Measurements from ENCODE around the gene PROM1. TPM values are rescaled to one million over a fixed set of nuclear protein-coding genes. Genes with fewer than 3 reads are reported as not detected.

Gene PROM1
- total and polyA plus RNA-seq, 2 experiments from 2014 or later: 36.6 to 66.6 TPM

- Mint-ChIP-seq H3K9me3 (no peaks in the 10 kb centered on the region; the same call in 2 of the 3 replicates), H3K4me3 (no peak overlapping the region)
Observed at GRCh38 chr4:16065066-16065465, 18.8 kb downstream of the PROM1 start.

More at GRCh38 chr4:16065066-16065465, 18.8 kb downstream of the PROM1 start:
- Histone ChIP-seq H3K36me3 (ENCODE audit: insufficient read depth) (no peaks in the 10 kb centered on the region), H2AFZ (no peak overlapping the region), H4K20me1 (replicated peaks; ENCODE audit: insufficient read depth) (peaks cover 8% of the 10 kb centered on the region), H3F3A (replicated peaks; ENCODE audit: low read depth) (no peaks in the 10 kb centered on the region), H3K79me2 (replicated peaks; ENCODE audit: insufficient read depth) (peaks cover 100% of the 10 kb centered on the region), H3K27ac (ENCODE audit: low read depth) (no peak overlapping the region), H3K9me2 (ENCODE audit: insufficient read depth) (peaks cover 2% of the 10 kb centered on the region; the same call in 1 of the 2 replicates), H3K27me3 (ENCODE audit: insufficient read depth) (no peaks in the 10 kb centered on the region), H3K4me1 (ENCODE audit: insufficient read depth) (peaks cover 15% of the 10 kb centered on the region), H3K4me2 (no peak overlapping the region), H3K4me3 (no peak overlapping the region)
- no peak for TF ChIP-seq NANOG (IDR thresholded peaks at IDR 0.05; ENCODE audit: borderline replicate concordance)
- no peak for TF ChIP-seq JUNB (IDR thresholded peaks at IDR 0.05; ENCODE audit: unreplicated experiment)
- TF ChIP-seq POLR2AphosphoS5 (IDR thresholded peaks at IDR 0.05; ENCODE audit: low read depth): no peak
- TF ChIP-seq EZH2 (IDR thresholded peaks at IDR 0.05; ENCODE audit: low read depth, unreplicated experiment): no peak
- no peak for TF ChIP-seq EZH2phosphoT487 (IDR thresholded peaks at IDR 0.05; ENCODE audit: unreplicated experiment)
- no peak for TF ChIP-seq CTCF (conservative IDR thresholded peaks at IDR 0.05; ENCODE audit: low read depth in 2 of 2)
- TF ChIP-seq, protein P1, sequence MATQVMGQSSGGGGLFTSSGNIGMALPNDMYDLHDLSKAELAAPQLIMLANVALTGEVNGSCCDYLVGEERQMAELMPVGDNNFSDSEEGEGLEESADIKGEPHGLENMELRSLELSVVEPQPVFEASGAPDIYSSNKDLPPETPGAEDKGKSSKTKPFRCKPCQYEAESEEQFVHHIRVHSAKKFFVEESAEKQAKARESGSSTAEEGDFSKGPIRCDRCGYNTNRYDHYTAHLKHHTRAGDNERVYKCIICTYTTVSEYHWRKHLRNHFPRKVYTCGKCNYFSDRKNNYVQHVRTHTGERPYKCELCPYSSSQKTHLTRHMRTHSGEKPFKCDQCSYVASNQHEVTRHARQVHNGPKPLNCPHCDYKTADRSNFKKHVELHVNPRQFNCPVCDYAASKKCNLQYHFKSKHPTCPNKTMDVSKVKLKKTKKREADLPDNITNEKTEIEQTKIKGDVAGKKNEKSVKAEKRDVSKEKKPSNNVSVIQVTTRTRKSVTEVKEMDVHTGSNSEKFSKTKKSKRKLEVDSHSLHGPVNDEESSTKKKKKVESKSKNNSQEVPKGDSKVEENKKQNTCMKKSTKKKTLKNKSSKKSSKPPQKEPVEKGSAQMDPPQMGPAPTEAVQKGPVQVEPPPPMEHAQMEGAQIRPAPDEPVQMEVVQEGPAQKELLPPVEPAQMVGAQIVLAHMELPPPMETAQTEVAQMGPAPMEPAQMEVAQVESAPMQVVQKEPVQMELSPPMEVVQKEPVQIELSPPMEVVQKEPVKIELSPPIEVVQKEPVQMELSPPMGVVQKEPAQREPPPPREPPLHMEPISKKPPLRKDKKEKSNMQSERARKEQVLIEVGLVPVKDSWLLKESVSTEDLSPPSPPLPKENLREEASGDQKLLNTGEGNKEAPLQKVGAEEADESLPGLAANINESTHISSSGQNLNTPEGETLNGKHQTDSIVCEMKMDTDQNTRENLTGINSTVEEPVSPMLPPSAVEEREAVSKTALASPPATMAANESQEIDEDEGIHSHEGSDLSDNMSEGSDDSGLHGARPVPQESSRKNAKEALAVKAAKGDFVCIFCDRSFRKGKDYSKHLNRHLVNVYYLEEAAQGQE (IDR thresholded peaks at IDR 0.05; ENCODE audit: unreplicated experiment): no peak
- no peak for TF ChIP-seq ZNF331 (CRISPR knock-in tag; IDR thresholded peaks at IDR 0.05; ENCODE audit: low read depth)
- TF ChIP-seq, protein P2, sequence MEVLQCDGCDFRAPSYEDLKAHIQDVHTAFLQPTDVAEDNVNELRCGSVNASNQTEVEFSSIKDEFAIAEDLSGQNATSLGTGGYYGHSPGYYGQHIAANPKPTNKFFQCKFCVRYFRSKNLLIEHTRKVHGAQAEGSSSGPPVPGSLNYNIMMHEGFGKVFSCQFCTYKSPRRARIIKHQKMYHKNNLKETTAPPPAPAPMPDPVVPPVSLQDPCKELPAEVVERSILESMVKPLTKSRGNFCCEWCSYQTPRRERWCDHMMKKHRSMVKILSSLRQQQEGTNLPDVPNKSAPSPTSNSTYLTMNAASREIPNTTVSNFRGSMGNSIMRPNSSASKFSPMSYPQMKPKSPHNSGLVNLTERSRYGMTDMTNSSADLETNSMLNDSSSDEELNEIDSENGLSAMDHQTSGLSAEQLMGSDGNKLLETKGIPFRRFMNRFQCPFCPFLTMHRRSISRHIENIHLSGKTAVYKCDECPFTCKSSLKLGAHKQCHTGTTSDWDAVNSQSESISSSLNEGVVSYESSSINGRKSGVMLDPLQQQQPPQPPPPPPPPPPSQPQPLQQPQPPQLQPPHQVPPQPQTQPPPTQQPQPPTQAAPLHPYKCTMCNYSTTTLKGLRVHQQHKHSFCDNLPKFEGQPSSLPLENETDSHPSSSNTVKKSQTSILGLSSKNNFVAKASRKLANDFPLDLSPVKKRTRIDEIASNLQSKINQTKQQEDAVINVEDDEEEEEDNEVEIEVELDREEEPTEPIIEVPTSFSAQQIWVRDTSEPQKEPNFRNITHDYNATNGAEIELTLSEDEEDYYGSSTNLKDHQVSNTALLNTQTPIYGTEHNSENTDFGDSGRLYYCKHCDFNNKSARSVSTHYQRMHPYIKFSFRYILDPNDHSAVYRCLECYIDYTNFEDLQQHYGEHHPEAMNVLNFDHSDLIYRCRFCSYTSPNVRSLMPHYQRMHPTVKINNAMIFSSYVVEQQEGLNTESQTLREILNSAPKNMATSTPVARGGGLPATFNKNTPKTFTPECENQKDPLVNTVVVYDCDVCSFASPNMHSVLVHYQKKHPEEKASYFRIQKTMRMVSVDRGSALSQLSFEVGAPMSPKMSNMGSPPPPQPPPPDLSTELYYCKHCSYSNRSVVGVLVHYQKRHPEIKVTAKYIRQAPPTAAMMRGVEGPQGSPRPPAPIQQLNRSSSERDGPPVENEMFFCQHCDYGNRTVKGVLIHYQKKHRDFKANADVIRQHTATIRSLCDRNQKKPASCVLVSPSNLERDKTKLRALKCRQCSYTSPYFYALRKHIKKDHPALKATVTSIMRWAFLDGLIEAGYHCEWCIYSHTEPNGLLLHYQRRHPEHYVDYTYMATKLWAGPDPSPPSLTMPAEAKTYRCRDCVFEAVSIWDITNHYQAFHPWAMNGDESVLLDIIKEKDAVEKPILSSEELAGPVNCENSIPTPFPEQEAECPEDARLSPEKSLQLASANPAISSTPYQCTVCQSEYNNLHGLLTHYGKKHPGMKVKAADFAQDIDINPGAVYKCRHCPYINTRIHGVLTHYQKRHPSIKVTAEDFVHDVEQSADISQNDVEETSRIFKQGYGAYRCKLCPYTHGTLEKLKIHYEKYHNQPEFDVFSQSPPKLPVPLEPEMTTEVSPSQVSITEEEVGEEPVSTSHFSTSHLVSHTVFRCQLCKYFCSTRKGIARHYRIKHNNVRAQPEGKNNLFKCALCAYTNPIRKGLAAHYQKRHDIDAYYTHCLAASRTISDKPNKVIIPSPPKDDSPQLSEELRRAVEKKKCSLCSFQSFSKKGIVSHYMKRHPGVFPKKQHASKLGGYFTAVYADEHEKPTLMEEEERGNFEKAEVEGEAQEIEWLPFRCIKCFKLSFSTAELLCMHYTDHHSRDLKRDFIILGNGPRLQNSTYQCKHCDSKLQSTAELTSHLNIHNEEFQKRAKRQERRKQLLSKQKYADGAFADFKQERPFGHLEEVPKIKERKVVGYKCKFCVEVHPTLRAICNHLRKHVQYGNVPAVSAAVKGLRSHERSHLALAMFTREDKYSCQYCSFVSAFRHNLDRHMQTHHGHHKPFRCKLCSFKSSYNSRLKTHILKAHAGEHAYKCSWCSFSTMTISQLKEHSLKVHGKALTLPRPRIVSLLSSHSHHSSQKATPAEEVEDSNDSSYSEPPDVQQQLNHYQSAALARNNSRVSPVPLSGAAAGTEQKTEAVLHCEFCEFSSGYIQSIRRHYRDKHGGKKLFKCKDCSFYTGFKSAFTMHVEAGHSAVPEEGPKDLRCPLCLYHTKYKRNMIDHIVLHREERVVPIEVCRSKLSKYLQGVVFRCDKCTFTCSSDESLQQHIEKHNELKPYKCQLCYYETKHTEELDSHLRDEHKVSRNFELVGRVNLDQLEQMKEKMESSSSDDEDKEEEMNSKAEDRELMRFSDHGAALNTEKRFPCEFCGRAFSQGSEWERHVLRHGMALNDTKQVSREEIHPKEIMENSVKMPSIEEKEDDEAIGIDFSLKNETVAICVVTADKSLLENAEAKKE (CRISPR knock-in tag; IDR thresholded peaks at IDR 0.05): no peak
- TF ChIP-seq CREB1 (CRISPR knock-in tag; IDR thresholded peaks at IDR 0.05; ENCODE audit: low read depth): no peak
- TF ChIP-seq, protein P3, sequence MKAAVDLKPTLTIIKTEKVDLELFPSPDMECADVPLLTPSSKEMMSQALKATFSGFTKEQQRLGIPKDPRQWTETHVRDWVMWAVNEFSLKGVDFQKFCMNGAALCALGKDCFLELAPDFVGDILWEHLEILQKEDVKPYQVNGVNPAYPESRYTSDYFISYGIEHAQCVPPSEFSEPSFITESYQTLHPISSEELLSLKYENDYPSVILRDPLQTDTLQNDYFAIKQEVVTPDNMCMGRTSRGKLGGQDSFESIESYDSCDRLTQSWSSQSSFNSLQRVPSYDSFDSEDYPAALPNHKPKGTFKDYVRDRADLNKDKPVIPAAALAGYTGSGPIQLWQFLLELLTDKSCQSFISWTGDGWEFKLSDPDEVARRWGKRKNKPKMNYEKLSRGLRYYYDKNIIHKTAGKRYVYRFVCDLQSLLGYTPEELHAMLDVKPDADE (IDR thresholded peaks at IDR 0.05): no peak
- TF ChIP-seq ZNF114 (CRISPR knock-in tag; IDR thresholded peaks at IDR 0.05): no peak
- H3K36me3 Mint-ChIP-seq (ENCODE audit: low read depth): peaks cover 59% of the 10 kb centered on the region
- no peaks in the 10 kb centered on the region for H3K27me3 Mint-ChIP-seq (ENCODE audit: insufficient read depth, low read depth, poor library complexity)
- no peak overlapping the region for H3K27ac Mint-ChIP-seq
- ATAC-seq (no peak), DNase-seq (ENCODE audit: low spot score) (no peak)
- peaks cover 29% of the 10 kb centered on the region for H3K4me1 Mint-ChIP-seq
